D721Med (cell line): ENCODE data around the gene NT5E.

Experiments
- DNase-seq: peaks from one replicate; pipeline ENCODE4 v3.0.0; 2011; ENCODE audit warnings: low spot score; ENCODE audit not compliant: insufficient read length
- FAIRE-seq: peaks from 2 replicates; lab custom pipeline; 2011; peaks lifted over from hg19 to GRCh38; lab: Jason Lieb, UNC
- TF ChIP-seq, protein P1 (sequence below): IDR thresholded peaks from 2 replicates; pipeline ENCODE4 v1.5.1; 2012; ENCODE audit warnings: mild to moderate bottlenecking, control low read depth; ENCODE audit not compliant: insufficient read depth; ENCODE audit errors: missing control alignments

The NT5E gene

DNA sequence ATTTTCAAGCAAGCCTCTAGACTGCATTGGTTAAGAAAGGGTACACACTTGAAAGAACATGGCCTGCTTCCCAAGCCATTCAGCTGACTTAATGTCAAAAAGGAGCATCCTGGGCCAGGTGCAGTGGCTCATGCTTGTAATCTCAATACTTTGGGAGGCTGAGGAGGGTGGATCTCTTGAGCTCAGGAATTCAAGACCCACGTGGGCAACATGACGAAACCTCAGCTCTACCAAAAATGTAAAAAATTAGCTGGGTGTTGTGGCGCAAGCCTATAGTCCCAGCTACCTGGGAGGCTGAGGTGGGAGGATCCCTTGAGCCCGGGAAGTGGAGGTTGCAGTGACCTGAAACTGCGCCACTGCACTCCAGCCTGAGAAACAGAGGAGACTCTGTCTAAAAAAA lies 26.9 kb upstream of the NT5E start:
- TF ChIP-seq, protein P1, sequence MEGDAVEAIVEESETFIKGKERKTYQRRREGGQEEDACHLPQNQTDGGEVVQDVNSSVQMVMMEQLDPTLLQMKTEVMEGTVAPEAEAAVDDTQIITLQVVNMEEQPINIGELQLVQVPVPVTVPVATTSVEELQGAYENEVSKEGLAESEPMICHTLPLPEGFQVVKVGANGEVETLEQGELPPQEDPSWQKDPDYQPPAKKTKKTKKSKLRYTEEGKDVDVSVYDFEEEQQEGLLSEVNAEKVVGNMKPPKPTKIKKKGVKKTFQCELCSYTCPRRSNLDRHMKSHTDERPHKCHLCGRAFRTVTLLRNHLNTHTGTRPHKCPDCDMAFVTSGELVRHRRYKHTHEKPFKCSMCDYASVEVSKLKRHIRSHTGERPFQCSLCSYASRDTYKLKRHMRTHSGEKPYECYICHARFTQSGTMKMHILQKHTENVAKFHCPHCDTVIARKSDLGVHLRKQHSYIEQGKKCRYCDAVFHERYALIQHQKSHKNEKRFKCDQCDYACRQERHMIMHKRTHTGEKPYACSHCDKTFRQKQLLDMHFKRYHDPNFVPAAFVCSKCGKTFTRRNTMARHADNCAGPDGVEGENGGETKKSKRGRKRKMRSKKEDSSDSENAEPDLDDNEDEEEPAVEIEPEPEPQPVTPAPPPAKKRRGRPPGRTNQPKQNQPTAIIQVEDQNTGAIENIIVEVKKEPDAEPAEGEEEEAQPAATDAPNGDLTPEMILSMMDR = no peak
- FAIRE-seq (no peak), DNase-seq (no peak)

DNA sequence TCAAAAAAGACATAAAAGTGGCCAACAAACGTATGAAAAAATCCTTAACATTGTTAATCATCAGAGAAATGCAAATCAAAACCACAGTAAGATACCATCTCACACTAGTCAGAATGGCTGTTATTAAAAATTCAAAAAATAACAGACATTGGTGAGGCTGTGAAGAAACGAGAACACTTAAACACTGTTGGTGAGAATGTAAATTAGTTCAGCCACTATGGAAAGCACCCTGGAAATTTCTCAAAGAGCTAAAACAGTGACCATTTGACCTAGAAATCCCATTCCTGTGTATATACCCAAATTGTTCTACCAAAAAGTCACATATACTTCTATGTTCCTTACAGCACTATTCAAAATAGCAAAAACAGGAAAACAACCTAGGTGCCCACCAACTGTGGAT lies 24.9 kb upstream of the NT5E start:
- DNase-seq = no peak
- no peak for FAIRE-seq
- TF ChIP-seq, protein P1 = no peak

DNA sequence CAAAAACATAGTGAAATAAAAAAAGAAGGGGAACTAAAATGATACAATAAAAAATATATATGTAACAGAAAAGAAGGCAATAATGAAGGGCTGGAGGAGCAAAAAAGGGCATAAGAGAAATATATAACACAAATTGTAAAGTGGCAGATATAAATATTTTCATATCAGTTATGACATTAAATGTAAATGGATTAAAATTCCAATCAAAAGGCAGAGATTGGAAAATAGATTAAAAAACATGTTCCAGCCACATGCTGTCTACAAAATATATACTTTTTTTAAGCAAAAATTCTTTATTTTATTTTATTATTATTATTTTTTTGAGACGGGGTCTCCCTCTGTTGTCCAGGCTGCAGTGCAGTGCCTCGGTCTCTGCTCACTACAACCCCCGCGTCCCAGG lies 23.9 kb upstream of the NT5E start:
- TF ChIP-seq, protein P1 = no peak
- DNase-seq = no peak

DNA sequence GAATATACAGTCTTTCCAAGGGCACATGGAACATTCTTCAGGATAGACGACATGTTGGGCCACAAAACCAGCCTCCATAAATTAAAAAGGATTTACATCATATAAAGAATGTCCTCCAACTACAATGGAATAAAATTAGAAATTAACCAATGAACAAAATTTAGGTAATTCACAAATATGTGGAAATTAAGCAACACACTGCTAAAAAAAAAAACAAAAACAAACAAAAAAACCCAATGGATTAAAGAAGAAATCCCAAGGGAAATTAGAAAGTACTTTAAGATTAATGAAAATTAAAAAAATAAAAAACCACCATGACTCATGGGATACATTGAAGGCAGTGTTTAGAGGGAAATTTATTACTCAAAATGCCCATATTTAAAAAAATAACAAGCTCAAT lies 21.4 kb upstream of the NT5E start:
- TF ChIP-seq, protein P1 = no peak
- no peak for DNase-seq
- no peak for FAIRE-seq

More for the DNA sequence above, 23.9 kb upstream of the NT5E start:
- FAIRE-seq = no peak

DNA sequence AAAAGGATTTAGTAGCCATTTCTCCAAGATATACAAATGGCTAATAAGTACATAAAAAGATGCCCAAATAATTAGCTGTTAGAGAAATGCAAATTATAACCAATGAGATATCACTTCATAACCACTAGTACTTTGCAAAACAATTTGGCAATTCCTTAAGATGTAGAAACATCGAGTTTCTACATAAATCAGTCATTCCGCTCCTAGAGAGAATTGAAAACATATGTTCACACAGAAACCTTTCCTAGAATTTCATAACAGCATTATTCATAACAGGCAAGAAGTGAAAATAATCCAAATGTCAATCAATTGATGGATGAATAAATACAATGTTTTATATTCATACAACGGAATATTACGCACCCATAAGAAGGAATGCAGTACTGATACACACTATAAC lies 20.5 kb upstream of the NT5E start:
- no peak for DNase-seq
- FAIRE-seq = no peak
- TF ChIP-seq, protein P1 = no peak

DNA sequence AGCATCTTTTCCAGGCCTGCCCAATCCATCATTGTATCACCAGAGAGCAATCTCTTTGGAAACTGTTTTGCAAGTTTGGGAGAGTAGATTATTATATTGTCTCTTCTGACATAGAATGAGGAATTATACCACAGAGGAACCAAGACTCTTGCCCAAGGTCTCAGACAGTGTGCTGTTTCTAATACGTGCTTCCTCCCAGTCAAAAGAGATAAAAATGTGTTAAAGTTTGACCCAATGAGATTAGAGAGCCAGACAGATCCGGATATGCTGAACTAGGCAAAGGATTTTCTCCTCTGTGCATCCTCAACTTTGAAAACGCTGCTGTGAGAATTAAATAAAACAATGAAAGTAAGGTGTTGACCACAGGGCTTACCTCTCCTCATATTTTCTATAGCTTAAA lies 18.6 kb upstream of the NT5E start:
- FAIRE-seq = no peak
- TF ChIP-seq, protein P1 = no peak
- no peak for DNase-seq

DNA sequence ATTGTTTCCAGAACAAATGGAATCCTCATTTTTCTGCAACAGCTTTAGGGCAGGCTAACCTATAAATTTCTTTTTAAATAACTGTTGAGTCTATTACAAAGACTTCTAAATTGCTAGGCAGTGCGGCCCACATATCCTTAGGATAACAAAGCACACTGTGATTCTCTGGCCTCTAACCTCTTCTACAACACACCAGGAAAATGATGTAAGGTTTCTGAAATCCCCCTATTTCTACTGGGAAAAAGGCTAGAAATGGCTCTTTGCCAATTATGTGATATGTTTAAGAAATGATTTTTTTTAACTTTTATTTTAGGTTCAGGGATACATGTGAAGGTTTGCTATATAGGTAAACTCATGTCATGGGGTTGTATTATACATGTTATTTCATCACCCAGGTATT lies 17.3 kb upstream of the NT5E start:
- DNase-seq (no peak), FAIRE-seq (no peak)
- TF ChIP-seq, protein P1 = no peak
